HG03135 (cell line): ENCODE measurements around the gene PAM.

Experiments used
- ATAC-seq: cut with Tn5 transposase; IDR thresholded peaks from one replicate; pipeline ENCODE4 v1.9.1; 2021; ENCODE audit warnings: mild to moderate bottlenecking, moderate library complexity; ENCODE audit not compliant: unreplicated experiment

The PAM gene

GRCh38 chr5:102777099-102777498 lies 22.0 kb downstream of the PAM start:
- ATAC-seq = no peak

GRCh38 chr5:102778478-102778877 lies 23.4 kb downstream of the PAM start:
- ATAC-seq = peak; percentile 47

- no peak for ATAC-seq
Observed at GRCh38 chr5:102781359-102781758, 26.3 kb downstream of the PAM start.

GRCh38 chr5:102781786-102782185 lies 26.7 kb downstream of the PAM start:
- no peak for ATAC-seq

GRCh38 chr5:102782217-102782872 lies 27.2 kb downstream of the PAM start:
- no peak for ATAC-seq

GRCh38 chr5:102787134-102787533 lies 32.0 kb downstream of the PAM start:
- no peak for ATAC-seq

GRCh38 chr5:102788788-102789187 lies 33.7 kb downstream of the PAM start:
- no peak for ATAC-seq

GRCh38 chr5:102789469-102789868 lies 34.4 kb downstream of the PAM start:
- no peak for ATAC-seq

GRCh38 chr5:102790748-102791147 lies 35.6 kb downstream of the PAM start:
- ATAC-seq = no peak

- no peak for ATAC-seq
Observed at GRCh38 chr5:102792705-102793104, 37.6 kb downstream of the PAM start.

GRCh38 chr5:102794047-102794446 lies 38.9 kb downstream of the PAM start:
- ATAC-seq = no peak

GRCh38 chr5:102794677-102795331 lies 39.7 kb downstream of the PAM start:
- no peak for ATAC-seq

GRCh38 chr5:102795526-102795925 lies 40.4 kb downstream of the PAM start:
- no peak for ATAC-seq

GRCh38 chr5:102796009-102796408 lies 40.9 kb downstream of the PAM start:
- ATAC-seq = no peak

- ATAC-seq = no peak
Observed at GRCh38 chr5:102796498-102796897, 41.4 kb downstream of the PAM start.

GRCh38 chr5:102797322-102797884 lies 42.3 kb downstream of the PAM start:
- no peak for ATAC-seq

GRCh38 chr5:102798104-102798785 lies 43.1 kb downstream of the PAM start:
- no peak for ATAC-seq

- ATAC-seq = no peak
Observed at GRCh38 chr5:102799017-102799416, 43.9 kb downstream of the PAM start.

GRCh38 chr5:102800427-102800826 lies 45.3 kb downstream of the PAM start:
- no peak for ATAC-seq

- ATAC-seq = peak; percentile 68
Observed at GRCh38 chr5:102801371-102801770, 46.3 kb downstream of the PAM start.

GRCh38 chr5:102802708-102803458 lies 47.8 kb downstream of the PAM start:
- no peak for ATAC-seq
